ENCODE results near the gene ASPSCR1. TPM values are rescaled to one million over a fixed set of nuclear protein-coding genes. Genes with fewer than 3 reads are reported as not detected.

The ASPSCR1 gene
- total RNA-seq, 6 donors from 2014 or later = 26.0 to 96.4 (median 56.1) TPM

- H3K27me3 ChIP-seq = peaks cover 1 to 43% (median 17%) of the 10 kb centered on the region in 4 donors
- H3K9me3 ChIP-seq = no peaks in the 10 kb centered on the region
- ATAC-seq (ENCODE audit: low FRiP score in 2 of 2) = no peak
- WGBS, 2 donors = 70 to 76% methylated on average over 10 to 15 of the region's 15 CpGs
- H3K36me3 ChIP-seq = no peaks in the 10 kb centered on the region
- peak overlapping the region in 2 of 4 donors; percentile 52 to 57 for H3K4me3 ChIP-seq
- no peak for DNase-seq
- H3K4me1 ChIP-seq = peaks cover 14 to 33% (median 21%) of the 10 kb centered on the region in 4 donors
- TF ChIP-seq EP300 (IDR thresholded peaks at IDR 0.05) (no peak), POLR2AphosphoS5 (IDR thresholded peaks at IDR 0.05) (no peak)
- H3K27ac ChIP-seq = no peak overlapping the region
Observed at GRCh38 chr17:81958633-81959342, 18.6 kb upstream of the ASPSCR1 start.

GRCh38 chr17:81959362-81960129 lies 17.9 kb upstream of the ASPSCR1 start:
- WGBS, 2 donors = 0% methylated on average over 2 to 10 of the region's 112 CpGs
- peak; percentile 72 to 90 for ATAC-seq (ENCODE audit: low FRiP score in 2 of 2)
- TF ChIP-seq EP300 (IDR thresholded peaks at IDR 0.05) (no peak), POLR2AphosphoS5 (IDR thresholded peaks at IDR 0.05) (no peak), POLR2A (IDR thresholded peaks at IDR 0.05) (no peak)
- TF ChIP-seq, protein P1, sequence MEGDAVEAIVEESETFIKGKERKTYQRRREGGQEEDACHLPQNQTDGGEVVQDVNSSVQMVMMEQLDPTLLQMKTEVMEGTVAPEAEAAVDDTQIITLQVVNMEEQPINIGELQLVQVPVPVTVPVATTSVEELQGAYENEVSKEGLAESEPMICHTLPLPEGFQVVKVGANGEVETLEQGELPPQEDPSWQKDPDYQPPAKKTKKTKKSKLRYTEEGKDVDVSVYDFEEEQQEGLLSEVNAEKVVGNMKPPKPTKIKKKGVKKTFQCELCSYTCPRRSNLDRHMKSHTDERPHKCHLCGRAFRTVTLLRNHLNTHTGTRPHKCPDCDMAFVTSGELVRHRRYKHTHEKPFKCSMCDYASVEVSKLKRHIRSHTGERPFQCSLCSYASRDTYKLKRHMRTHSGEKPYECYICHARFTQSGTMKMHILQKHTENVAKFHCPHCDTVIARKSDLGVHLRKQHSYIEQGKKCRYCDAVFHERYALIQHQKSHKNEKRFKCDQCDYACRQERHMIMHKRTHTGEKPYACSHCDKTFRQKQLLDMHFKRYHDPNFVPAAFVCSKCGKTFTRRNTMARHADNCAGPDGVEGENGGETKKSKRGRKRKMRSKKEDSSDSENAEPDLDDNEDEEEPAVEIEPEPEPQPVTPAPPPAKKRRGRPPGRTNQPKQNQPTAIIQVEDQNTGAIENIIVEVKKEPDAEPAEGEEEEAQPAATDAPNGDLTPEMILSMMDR (IDR thresholded peaks at IDR 0.05) = peak; percentile 79 to 100 (median 99)
- Histone ChIP-seq H3K27me3 (peaks cover 1 to 43% (median 17%) of the 10 kb centered on the region in 4 donors), H3K9me3 (no peaks in the 10 kb centered on the region), H3K4me1 (peaks cover 14 to 33% (median 21%) of the 10 kb centered on the region in 4 donors), H3K4me3 (peak overlapping the region in 3 of 4 donors; percentile 50 to 57 (median 52)), H3K36me3 (no peaks in the 10 kb centered on the region), H3K27ac (peak overlapping the region in 1 of 4 donors; percentile 49)
- DNase-seq = peak; percentile 79 to 97

DNA sequence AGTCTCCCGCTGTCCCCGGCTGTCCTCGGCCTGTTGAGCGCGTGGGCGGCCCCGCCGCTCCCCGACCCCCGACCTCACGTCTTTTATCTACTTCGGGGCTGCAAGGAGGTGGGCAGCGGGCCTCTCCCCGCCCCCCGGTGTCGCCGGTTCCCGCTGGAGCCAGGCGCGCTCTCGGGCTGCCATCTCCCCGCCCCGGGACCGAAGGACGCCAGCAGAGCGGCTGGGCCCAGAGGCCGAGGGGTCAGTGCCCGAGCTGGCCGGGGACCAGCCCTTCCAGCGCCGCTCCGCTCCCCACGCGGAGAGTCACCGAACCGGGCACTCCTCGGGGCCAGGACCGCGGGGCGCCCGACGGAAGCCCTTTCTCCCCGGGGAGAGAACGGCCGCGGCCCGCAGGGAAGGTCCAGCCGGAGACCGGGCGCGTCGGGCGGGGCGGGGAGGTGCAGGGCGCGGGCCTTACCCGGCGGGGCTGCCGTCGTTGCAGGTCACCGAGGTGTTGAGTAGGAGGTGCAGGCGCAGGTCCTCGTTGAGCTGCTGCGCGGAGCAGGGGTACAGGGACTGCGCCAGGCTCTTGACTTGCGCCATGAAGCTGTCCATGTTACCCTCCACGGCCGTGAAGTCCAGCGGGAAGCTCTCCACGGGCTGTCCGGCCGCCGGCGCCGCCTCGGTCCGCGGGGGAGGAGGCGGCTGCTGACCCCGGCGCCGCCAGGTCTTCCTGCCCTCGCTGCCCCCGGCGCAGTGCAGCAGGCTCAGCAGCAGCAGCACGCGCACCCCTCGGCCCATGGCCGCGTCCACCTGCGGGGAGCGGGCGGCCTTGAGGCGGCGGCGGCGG lies 17.1 kb upstream of the ASPSCR1 start:
- TF ChIP-seq EP300 (IDR thresholded peaks at IDR 0.05) = no peak
- no peak for TF ChIP-seq POLR2AphosphoS5 (IDR thresholded peaks at IDR 0.05)
- no peak for TF ChIP-seq POLR2A (IDR thresholded peaks at IDR 0.05)
- TF ChIP-seq, protein P1 (IDR thresholded peaks at IDR 0.05) = no peak
- 9 to 10% methylated on average over 2 to 21 of the region's 98 CpGs for WGBS, 2 donors
- Histone ChIP-seq H3K27ac (peak overlapping the region in 1 of 4 donors; percentile 49), H3K4me3 (peak overlapping the region in 3 of 4 donors; percentile 50 to 57 (median 52)), H3K27me3 (peaks cover 1 to 43% (median 17%) of the 10 kb centered on the region in 4 donors), H3K36me3 (no peaks in the 10 kb centered on the region), H3K4me1 (peaks cover 14 to 35% (median 21%) of the 10 kb centered on the region in 4 donors), H3K9me3 (no peaks in the 10 kb centered on the region)
- no peak for DNase-seq
- peak in 1 of 2 donors; percentile 2 for ATAC-seq (ENCODE audit: low FRiP score in 2 of 2)

- H3K27ac ChIP-seq = peak within 1 kb of the TSS in 1 of 4 donors; percentile 49
- H3K9me3 ChIP-seq = no peaks in the 10 kb centered on the region
- TF ChIP-seq EP300 (IDR thresholded peaks at IDR 0.05) (no peak), POLR2AphosphoS5 (IDR thresholded peaks at IDR 0.05) (no peak), POLR2A (IDR thresholded peaks at IDR 0.05) (no peak)
- TF ChIP-seq, protein P1 (IDR thresholded peaks at IDR 0.05) = peak in 5 of 6 experiments; percentile 34 to 64 (median 43)
- H3K36me3 ChIP-seq = no peaks in the 10 kb centered on the region
- H3K27me3 ChIP-seq = peaks cover 1 to 43% (median 17%) of the 10 kb centered on the region in 4 donors
- H3K4me1 ChIP-seq = peaks cover 14 to 42% (median 21%) of the 10 kb centered on the region in 4 donors
- 0% methylated on average over 4 of the region's 65 CpGs; no CpG with 5 or more reads in 1 of the 2 donors for WGBS, 2 donors
- DNase-seq (peak in 1 of 2 donors; percentile 89), ATAC-seq (ENCODE audit: low FRiP score in 2 of 2) (peak in 1 of 2 donors; percentile 46)
- H3K4me3 ChIP-seq = peak within 1 kb of the TSS in 3 of 4 donors; percentile 50 to 57 (median 52)
Observed at GRCh38 chr17:81961087-81961511, 16.3 kb upstream of the ASPSCR1 start, which contains the start of gene NOTUM. NOTUM (minus strand) TSS chr17:81961187; CDS start chr17:81960909, 278 bp downstream.

Data from upper lobe of left lung (tissue), 6 donors.